ENCODE data around the gene RTN4RL1.

Gene RTN4RL1

DNA sequence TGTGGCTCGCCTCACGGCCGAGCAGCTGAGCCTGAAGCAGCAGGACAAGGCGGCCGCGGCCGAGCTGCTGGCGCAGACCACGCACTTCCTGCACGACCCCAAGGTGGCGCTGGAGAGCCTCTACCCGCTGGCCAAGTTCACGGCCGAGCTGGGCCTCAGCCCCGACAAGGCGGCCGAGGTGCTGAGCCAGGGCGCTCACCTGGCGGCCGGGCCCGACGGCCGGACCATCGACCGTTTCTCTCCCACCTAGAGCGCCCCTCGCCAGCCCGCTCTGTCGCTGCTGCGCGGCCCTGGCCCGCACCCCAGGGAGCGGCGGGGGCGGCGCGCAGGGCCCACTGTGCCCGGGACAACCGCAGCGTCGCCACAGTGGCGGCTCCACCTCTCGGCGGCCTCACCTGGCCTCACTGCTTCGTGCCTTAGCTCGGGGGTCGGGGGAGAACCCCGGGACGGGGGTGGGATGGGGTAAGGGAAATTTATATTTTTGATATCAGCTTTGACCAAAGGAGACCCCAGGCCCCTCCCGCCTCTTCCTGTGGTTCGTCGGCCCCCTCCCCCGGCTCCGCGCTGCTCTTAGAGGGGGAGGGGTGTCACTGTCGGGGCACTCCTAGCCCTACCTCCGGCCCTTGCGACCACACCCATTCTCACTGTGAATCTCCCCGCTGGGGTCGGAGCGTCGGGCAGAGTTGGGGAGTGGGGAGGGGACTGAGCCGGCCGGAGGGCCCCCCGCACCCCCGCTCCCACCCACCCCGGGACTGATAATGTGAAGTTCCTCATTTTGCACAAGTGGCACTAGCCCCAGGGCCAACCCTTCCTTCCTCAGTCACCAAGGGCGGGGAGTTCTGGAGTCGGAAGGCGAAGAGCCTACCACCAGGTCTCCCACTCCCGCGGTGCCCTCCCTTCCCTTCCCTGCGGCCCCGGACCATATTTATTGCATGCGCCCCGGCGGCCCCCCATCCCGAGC is 33.7 kb upstream of the RTN4RL1 start:
- no peak for DNase-seq

DNA sequence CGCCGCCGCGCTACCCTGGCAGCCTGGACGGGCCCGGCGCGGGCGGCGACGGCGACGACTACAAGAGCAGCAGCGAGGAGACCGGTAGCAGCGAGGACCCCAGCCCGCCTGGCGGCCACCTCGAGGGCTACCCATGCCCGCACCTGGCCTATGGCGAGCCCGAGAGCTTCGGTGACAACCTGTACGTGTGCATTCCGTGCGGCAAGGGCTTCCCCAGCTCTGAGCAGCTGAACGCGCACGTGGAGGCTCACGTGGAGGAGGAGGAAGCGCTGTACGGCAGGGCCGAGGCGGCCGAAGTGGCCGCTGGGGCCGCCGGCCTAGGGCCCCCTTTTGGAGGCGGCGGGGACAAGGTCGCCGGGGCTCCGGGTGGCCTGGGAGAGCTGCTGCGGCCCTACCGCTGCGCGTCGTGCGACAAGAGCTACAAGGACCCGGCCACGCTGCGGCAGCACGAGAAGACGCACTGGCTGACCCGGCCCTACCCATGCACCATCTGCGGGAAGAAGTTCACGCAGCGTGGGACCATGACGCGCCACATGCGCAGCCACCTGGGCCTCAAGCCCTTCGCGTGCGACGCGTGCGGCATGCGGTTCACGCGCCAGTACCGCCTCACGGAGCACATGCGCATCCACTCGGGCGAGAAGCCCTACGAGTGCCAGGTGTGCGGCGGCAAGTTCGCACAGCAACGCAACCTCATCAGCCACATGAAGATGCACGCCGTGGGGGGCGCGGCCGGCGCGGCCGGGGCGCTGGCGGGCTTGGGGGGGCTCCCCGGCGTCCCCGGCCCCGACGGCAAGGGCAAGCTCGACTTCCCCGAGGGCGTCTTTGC is 32.8 kb upstream of the RTN4RL1 start:
- no peak for DNase-seq

DNA sequence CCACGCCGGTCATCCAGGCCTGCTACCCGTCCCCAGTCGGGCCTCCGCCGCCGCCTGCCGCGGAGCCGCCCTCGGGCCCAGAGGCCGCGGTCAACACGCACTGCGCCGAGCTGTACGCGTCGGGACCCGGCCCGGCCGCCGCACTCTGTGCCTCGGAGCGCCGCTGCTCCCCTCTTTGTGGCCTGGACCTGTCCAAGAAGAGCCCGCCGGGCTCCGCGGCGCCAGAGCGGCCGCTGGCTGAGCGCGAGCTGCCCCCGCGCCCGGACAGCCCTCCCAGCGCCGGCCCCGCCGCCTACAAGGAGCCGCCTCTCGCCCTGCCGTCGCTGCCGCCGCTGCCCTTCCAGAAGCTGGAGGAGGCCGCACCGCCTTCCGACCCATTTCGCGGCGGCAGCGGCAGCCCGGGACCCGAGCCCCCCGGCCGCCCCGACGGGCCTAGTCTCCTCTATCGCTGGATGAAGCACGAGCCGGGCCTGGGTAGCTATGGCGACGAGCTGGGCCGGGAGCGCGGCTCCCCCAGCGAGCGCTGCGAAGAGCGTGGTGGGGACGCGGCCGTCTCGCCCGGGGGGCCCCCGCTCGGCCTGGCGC is 32.1 kb upstream of the RTN4RL1 start:
- no peak for DNase-seq

DNA sequence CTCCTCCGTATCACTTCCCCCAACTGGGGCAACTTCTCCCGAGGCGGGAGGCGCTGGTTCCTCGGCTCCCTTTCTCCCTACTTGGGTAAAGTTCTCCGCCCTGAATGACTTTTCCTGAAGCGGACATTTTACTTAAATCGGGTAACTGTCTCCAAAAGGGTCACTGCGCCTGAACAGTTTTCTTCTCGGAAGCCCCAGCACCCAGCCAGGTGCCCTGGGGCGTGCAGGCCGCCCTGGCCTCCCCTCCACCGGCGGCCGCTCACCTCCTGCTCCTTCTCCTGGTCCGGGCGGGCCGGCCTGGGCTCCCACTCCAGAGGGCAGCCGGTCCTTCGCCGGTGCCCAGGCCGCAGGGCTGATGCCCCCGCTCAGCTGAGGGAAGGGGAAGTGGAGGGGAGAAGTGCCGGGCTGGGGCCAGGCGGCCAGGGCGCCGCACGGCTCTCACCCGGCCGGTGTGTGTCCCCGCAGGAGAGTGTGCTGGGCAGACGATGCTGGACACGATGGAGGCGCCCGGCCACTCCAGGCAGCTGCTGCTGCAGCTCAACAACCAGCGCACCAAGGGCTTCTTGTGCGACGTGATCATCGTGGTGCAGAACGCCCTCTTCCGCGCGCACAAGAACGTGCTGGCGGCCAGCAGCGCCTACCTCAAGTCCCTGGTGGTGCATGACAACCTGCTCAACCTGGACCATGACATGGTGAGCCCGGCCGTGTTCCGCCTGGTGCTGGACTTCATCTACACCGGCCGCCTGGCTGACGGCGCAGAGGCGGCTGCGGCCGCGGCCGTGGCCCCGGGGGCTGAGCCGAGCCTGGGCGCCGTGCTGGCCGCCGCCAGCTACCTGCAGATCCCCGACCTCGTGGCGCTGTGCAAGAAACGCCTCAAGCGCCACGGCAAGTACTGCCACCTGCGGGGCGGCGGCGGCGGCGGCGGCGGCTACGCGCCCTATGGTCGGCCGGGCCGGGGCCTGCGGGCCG is 31.4 kb upstream of the RTN4RL1 start:
- DNase-seq = no peak

DNA sequence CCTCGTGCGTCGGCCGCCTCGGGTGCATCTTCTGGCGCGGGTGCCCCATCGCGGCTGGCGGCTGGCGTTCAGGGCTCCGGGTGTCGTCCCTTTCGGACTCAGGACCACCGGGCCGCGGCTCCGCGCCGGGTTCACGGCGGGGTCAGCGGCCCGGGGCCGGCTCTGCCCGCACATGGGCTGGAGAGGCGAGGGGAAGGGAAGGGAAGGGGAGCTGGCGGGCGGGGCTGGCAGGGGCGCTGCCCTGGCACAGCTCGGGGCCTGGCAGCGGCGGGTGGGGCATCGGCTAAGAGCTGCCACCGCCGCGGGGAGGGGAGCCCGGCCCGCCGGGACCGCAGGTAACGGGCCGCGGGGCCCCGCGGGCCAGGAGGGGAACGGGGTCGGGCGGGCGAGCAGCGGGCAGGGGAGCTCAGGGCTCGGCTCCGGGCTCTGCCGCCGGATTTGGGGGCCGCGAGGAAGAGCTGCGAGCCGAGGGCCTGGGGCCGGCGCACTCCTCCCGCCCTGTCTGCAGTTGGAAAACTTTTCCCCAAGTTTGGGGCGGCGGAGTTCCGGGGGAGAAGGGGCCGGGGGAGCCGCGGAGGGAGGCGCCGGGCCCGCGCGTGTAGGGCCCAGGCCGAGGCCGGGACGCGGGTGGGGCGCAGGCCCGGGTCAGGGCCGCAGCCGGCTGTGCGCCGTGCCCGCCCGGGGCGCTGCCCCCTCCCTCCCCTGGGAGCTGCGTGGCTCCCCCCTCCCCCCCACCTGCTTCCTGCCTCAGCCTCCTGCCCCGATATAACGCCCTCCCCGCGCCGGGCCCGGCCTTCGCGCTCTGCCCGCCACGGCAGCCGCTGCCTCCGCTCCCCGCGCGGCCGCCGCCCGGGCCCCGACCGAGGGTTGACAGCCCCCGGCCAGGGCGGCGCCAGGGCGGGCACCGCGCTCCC is 30.4 kb upstream of the RTN4RL1 start:
- no peak for DNase-seq

DNA sequence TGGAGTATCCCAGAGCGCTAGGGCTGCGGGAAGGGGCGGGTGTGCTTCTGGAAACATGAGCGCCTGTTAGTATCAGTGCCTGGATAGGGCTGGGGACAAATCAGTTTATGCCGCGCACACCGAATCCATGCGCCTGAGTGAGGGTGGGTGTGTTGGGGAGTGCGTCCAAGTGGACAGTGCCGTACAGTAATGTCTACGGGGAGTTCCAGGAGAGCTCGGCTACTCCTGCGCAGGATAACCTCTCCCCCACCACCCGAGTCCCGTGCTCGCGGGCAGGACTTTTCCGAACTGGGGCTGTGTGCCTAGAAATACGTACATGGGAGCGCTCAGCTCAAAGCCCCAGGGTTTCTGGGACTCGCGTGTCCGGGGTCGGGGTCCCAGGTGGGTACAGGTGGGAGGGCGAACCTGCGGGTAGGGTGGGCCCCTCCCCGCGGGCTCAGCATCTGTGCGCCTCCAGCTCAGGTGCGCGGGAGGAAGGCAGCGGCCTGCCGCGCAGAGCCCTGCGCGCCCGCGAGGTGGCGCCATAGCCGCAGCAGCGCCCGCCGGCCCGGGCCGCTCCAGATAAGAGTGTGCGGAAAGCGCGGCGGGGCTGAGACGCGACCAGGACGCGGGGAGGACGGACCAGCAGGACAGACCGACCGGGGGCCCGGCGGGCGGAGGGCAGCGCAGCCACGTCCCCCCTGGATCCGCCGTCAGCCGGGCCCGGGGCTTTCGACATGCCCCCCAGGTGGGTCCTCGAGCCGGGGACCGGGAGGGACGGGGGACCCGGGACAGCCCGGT is 29.6 kb upstream of the RTN4RL1 start, which contains the start of gene HIC1:
TSS of gene HIC1 (plus strand) at position 592 of the 780 bp plus-strand sequence. CDS start 1,588 bp downstream, outside the sequence.
- DNase-seq = peak; percentile 66

DNA sequence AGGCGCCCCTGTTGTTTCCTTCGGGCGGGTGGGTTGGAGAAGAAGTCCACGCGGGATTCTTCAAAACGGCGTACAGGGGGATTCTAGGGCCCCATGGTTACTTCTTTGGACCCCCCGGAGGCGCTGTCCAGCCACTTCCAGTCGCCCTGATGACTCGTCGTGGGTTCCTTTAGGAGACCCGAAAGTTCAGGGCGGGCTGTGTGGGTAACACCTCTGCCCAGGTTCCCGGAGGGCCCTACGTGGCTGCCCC is 29.1 kb upstream of the RTN4RL1 start:
- no peak for DNase-seq

DNA sequence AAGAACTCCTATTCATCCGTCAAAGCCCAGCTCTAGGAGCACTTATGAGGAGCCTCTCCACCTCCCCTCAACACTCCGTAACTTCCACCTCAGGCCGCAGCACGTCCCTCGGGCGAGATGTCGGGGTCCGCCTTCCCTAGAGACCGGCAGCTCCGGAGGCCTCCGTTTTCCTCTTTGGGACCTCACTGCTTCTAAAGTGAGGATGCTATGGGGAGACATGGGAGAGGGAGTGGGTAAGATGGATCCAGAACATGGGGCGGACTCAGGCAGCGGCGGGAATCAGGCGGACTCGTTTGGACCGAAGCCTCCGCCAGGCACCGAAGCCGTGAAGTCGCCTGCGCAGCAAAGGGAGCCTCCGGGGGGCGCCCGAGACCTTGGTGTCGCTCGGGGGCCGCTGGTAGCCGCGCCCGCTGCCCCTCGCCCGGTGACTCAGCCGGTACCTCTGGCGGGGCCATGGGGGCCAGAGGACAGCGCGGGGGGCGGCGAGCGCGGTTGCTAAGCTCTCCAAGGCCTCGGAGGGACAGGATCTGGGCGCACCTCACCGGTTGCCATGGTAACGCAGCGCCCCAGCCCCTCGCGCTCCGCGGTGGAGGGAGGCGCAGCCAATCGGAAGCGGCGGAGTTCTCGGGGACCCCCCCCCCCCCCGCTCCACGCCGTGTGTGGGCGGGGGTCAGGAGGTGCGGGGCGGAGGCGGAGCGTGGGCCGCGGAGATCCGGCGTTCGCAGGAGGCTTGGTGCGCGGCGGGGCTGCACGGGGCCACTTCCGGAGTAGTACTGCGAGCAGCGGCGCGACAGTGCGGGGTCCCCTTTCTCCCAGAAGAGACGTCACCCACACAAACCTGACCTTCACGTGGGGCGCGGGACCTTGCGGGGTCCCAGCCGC is 28.5 kb upstream of the RTN4RL1 start:
- DNase-seq = peak; percentile 74

DNA sequence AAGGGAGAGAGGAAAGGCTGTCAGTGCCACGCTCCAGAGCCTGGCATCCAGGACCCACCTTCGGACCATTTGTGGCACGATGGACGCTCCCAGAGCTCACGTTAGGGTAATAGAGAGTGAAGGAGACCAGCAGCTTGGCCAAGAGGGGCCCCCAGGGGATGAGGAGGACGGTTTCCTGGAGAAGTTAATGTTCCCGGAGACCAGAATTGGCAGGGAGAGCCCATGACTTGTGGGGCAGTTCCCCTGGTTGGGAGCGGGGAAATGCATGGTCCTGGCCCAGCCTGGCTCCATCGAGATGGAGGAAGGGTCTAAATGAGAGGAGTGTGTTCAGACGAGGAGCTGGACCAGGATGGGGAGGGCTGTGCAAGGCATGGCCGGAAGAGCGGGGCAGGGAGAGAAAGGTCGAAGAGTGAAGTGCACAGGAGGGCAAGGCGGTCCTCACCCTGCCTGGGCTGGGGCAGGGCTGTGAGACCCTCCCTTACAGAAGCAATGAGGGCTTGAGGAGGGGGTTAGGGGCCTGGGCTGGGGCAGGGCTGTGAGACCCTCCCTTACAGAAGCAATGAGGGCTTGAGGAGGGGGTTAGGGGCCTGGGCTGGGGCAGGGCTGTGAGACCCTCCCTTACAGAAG is 26.9 kb upstream of the RTN4RL1 start:
- DNase-seq = no peak

DNA sequence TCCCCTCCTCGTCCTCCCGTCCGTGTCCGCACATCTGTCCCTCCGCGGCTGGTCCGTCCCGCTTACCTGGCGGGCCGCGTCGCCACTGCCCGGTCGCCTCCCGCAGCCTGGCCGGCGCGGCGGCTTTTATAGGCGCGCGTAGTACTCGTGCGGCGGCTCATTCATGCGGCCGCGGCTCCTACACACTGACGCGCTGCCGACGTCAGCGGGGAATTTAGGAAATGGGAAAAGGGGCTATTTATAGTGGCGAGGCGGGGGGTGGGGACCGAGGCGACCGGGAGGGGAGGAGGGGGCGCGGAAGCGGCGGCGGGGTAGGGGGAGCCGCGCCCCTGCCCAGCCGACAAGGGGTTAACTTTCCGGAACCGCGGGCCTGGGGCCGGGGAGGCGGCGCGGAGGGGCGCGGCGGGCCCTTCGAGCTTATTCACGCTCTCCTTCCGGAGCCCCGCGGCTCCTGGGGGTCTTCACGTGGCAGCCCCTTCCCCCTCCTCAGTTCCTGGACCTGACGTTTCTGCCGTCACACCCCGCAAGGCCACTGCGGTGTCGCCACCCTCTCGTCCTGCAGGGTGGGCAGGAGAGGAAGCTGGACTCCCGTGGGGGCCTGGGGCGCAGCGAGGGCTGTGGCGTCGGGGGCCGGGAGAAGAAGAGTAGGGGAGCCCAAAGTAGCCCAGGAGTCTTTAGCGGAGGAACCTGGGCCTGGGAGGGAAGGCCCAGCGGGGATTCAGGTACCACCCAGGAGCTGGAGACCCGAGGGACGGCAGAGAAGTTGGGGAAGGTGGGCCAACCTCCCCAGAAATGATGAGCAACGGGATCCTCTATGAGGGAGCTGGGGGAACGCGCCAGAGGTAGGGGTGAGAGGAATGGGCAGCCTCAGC is 26.2 kb upstream of the RTN4RL1 start:
- DNase-seq = no peak

DNA sequence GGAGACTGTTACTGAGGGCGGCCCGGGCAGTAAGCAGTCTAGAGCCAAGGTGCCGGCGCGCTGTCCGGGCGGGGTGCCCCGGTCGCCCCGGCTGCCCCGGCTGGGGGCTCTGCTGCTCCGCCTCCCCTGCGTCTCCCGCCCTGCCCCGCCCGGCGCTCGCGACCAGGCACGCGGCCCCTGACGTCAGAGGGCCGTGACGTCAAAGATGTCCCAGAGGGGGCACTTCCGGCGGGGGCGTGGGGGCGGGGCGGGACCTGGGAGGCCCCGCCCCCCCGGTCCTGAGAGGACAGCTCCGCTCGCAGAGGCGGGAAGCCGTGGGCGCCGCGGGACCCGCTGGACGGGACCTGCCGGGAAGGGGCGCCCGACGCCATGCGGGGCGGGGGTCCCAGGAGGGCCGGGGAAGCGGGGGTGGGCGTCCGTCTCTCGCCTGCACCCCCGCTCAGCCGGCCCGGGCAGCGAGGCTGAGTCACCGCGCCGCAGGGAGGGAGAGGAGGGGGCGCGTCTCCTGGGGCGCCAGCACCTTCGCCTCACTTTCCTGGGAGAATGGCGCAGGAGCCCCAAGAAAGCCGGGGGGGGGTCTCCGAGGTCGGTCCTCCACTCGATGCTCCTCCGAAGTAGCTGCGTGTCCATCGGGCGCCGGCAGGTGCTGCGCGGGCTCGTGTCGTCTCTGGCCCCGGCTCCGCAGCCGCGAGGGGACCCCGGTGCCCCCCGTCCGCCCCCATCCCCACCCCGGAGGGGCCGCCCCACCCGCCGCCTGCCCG is 25.3 kb upstream of the RTN4RL1 start:
- peak; percentile 74 for DNase-seq

DNA sequence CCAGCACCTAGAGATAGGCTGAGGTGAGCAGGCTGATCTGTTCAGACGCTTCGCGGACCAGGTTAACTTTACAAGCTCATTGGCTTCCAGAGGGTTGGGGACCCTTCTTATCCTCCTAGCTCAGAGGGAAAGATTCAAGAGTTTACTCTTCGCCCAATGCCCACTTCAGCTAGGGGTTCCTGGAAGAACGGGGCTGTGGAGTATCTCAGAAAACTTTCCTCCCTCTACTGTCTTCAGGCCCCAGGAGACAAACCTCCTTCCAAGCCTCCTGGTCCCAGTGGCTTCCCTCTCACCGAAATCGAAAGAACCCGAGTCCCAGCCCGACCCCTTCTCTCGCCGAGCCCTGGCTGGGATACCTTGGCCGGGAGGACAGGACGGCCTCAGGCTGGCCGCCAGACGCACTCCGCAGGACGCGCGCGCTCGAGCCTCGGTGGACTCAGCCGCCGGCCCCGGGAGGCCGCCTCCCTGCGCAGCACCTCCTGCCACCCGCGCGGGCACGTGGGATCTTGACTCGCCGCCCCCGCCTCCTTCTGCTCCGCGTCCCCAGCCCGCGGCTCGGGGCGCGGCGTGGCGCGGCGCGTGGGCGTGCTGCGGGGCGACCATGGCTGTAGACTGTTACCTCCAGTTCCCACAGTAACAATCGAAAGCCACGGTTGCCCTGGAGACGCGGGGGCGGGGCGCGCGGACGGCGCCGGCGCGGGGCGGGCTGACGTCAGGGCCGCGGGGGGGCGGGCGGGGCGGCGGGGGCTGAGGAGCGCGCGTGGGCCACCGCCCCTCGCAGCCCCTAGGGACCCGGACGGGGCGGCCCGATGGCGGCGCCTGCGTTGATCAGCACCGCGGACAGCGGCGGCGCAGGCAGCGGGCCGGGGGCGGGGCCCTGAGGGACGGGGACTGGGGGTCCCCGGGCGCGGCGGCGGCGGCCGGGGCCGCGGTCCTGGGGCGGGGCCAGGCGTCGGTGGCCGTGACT is 24.5 kb upstream of the RTN4RL1 start:
- DNase-seq = peak; percentile 84

DNA sequence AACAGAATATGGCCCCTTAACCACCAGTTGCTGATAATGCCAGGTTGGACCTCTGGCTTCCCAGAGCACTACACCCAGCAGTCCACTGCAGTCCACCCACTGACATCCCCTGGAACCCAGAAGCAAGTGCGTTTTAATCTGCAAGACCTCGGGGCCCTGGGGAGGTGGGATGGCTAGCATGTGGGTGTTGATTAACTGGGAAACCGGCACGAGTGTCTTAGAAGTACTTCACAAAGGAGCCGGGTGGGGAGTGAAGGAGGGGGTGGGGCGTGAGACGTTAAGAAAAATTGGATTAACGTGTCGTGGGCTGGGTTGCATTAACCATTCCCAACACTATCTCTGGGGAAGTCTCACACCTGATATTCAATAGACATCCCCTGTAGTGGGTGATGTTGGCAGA is 23.7 kb upstream of the RTN4RL1 start:
- no peak for DNase-seq

DNA sequence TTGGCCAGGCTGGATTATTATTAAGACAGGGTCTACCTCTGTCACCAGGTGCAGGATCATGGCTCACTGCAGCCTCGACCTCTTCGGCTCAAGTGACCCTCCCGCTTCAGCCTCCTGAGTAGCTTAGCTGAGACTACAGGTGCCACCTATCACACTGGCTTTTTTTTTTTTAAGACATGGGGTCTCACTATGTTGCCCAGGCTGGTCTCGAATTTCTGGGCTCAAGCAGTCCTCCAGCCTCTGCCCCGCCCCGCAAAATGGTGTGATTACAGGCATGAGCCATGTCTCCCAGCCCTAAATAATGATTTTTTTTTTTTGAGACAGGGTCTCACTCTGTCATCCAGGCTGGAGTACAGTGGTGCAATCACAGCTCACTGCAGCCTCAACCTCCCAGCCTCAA is 22.5 kb upstream of the RTN4RL1 start:
- no peak for DNase-seq

DNA sequence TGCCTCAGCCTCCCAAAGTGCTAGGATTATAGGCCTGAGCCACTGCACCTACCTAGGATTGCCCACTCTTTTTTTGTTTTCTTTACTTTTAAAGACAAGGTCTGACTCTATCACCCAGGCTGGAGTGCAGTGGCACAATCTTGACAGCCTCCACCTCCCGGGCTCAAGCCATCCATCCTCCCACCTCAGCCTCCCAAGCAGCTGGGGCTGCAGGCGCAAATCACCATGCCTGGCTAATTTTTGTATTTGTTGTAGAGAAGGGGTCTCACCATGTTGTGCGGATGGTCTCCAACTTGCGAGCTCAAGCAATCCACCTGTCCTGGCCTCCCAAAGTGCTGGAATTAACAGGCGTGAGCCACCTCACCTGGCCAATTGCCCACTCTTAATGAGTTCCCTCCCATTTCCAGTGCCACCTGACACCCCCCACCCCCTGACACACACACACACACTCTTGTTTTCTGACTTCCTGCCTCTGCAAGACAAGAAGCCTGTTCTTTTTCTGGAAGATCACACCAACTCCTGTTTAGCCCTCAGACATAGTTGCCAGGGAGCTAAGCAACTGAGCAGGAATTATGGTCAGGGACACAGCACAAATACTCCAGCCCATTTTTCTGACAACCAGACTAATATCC is 19.2 kb upstream of the RTN4RL1 start:
- DNase-seq = no peak
